Thoracic aorta (tissue), 2 donors: ENCODE measurements around the gene EML6. TPM values are rescaled to one million over a fixed set of nuclear protein-coding genes. Genes with fewer than 3 reads are reported as not detected.

Experiments used
- ATAC-seq: fragments of 150-250 bp; one replicate; pipeline ENCODE4 v1.8.0; 2017; ENCODE audit warnings: low read depth; ENCODE audit not compliant: insufficient number of reproducible peaks, low FRiP score
- DNase-seq: peaks from one replicate; pipeline ENCODE4 v3.0.0-alpha.2; 2020; ENCODE audit warnings: low spot score
- H3K27ac ChIP-seq, 2 donors: fragments of 200-600 bp; sonication (generic); 1 replicate in 1 of 2; 2 replicates in 1 of 2; pipeline ENCODE4 v1.5.1; 2016; ENCODE audit warnings: mild to moderate bottlenecking in 2 of 2, moderate library complexity in 2 of 2
- H3K27me3 ChIP-seq: fragments of 200-600 bp; sonication (generic); replicated peaks from 2 replicates; pipeline ENCODE4 v1.6.0; 2016; ENCODE audit warnings: mild to moderate bottlenecking; ENCODE audit not compliant: insufficient read depth
- H3K36me3 ChIP-seq: fragments of 200-600 bp; sonication (generic); one replicate; pipeline ENCODE4 v1.5.1; 2016
- H3K4me1 ChIP-seq, 2 donors: fragments of 200-600 bp; sonication (generic); 1 replicate in 1 of 2; 2 replicates in 1 of 2; pipeline versions ENCODE4 v1.5.1 to v1.6.0; 2016; ENCODE audit warnings: low read depth in 2 of 2, mild to moderate bottlenecking in 1 of 2; ENCODE audit not compliant: control insufficient read depth in 1 of 2
- H3K4me3 ChIP-seq: fragments of 200-600 bp; sonication (generic); 2 replicates; pipeline ENCODE4 v1.5.1; 2016; ENCODE audit warnings: mild to moderate bottlenecking
- H3K9me3 ChIP-seq: fragments of 200-600 bp; sonication (generic); 2 replicates; pipeline ENCODE4 v1.5.1; 2016
- total RNA-seq, 2 donors: library from RNA; depleted of rRNA; stranded (reverse); fragments of >200 nt; gene quantifications; one replicate each; pipeline versions ENCODE4 v1.1.0 to v1.2.3, GENCODE V29; 2016
- TF ChIP-seq, protein P1 (sequence below): fragments of 200-600 bp; sonication (generic); IDR thresholded peaks from one replicate; pipeline ENCODE4 v1.5.1; 2019; ENCODE audit warnings: antibody characterized with exemption

EML6 gene
- total RNA-seq, 2 donors from 2014 or later: 0.81 to 0.92 TPM

DNA sequence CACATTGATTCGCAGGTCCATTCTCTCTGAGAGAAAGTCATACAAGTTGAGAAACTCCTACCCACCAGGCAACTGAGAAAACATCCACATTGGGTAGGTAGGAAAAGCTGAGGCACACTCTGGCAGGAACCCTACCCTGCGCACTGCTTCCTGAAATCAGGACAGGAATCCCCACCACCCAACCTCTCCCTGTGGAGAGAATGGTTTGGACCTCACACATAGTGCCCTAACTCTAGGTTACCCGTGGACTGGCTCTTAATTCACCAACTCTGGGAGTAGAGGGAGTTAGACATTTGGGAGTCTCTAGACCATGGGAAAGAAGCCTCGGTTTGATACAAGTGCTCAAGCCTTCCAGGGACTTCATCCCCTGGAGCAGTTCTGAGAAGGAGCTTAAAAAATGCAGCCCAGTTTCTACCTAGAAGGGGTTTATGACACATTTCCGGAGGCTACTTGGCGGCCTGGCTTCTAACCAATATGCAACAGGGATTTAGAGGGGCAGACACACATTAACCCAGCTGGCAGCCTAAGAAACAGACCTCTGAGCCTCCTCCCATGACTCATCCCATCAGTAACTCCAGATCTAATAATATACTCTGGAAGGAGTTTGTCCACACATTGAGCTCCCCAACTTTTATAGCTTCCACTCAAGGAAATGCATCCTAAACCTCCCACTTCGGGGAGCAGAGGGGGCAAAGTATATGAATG, 136.7 kb downstream of the EML6 start:
- no peak overlapping the region for H3K4me3 ChIP-seq
- no peak for ATAC-seq
- H3K27ac ChIP-seq: no peak overlapping the region
- H3K27me3 ChIP-seq: no peaks in the 10 kb centered on the region
- TF ChIP-seq, protein P1, sequence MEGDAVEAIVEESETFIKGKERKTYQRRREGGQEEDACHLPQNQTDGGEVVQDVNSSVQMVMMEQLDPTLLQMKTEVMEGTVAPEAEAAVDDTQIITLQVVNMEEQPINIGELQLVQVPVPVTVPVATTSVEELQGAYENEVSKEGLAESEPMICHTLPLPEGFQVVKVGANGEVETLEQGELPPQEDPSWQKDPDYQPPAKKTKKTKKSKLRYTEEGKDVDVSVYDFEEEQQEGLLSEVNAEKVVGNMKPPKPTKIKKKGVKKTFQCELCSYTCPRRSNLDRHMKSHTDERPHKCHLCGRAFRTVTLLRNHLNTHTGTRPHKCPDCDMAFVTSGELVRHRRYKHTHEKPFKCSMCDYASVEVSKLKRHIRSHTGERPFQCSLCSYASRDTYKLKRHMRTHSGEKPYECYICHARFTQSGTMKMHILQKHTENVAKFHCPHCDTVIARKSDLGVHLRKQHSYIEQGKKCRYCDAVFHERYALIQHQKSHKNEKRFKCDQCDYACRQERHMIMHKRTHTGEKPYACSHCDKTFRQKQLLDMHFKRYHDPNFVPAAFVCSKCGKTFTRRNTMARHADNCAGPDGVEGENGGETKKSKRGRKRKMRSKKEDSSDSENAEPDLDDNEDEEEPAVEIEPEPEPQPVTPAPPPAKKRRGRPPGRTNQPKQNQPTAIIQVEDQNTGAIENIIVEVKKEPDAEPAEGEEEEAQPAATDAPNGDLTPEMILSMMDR: no peak
- H3K36me3 ChIP-seq: no peaks in the 10 kb centered on the region
- no peak for DNase-seq
- H3K9me3 ChIP-seq: no peaks in the 10 kb centered on the region
- no peaks in the 10 kb centered on the region for H3K4me1 ChIP-seq

DNA sequence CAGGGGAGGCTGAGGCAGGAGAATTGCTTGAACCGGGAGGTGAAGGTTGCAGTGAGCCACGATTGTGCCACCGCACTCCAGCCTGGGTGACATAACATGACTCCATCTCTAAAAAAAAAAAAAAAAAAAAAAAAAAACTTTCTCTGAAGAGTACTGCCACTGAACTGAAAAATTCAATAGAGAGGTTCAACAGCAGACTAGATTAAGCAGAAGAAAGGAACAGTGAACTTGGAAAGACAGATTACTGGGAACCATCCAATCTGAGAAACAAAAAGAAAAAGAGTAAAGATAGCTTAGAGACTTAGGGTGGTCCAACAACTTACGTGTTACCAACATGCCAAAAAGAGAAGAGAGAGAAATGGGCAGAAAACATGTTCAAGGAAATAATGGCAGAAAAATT, 138.8 kb downstream of the EML6 start:
- no peak overlapping the region for H3K4me3 ChIP-seq
- TF ChIP-seq, protein P1: no peak
- H3K27ac ChIP-seq: no peak overlapping the region
- H3K36me3 ChIP-seq: no peaks in the 10 kb centered on the region
- DNase-seq (no peak), ATAC-seq (no peak)
- no peaks in the 10 kb centered on the region for H3K27me3 ChIP-seq
- H3K4me1 ChIP-seq: no peaks in the 10 kb centered on the region
- H3K9me3 ChIP-seq: no peaks in the 10 kb centered on the region

DNA sequence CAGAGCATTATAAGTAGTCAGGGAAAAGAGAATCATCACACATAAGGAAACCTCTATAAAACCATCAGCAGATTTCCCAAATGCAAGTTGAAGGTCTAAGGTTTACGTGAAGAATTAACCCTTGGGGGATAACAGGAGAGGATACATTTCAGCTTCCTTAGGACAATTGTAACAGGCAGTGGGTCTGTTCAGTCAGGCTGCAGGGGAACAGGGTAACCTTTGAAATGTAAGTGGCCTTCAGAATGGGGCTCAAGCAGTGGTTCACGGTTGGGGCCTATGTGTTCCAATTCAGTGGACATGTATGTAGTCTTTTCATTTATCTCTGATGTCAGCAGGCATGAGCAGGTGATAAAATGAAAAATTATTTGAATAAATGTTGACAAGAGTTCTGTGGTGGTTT, 139.3 kb downstream of the EML6 start:
- no peak overlapping the region for H3K27ac ChIP-seq
- H3K27me3 ChIP-seq: no peaks in the 10 kb centered on the region
- ATAC-seq (no peak), DNase-seq (no peak)
- H3K4me1 ChIP-seq: no peaks in the 10 kb centered on the region
- no peaks in the 10 kb centered on the region for H3K36me3 ChIP-seq
- TF ChIP-seq, protein P1: no peak
- H3K4me3 ChIP-seq: no peak overlapping the region
- no peaks in the 10 kb centered on the region for H3K9me3 ChIP-seq

DNA sequence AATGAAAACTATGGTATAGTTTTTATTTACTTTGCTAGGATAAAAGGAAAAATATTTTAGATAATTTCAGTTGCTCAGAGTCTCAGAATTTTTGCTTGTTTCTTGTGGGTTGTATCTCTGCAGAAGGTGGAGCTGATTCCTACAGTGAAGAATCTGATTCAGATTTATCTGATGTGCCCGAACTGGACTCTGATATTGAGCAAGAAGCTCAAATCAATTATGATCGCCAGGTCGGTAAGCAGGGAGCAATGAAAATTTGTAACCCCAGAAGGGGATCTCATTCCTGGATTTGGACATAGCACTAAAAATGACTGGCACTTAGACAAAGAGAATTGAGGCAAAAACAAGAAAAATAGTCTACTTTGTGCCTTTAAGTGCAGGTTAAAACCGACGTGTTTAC, 140.2 kb downstream of the EML6 start:
- TF ChIP-seq, protein P1: no peak
- DNase-seq (no peak), ATAC-seq (no peak)
- Histone ChIP-seq H3K9me3 (no peaks in the 10 kb centered on the region), H3K27ac (no peak overlapping the region), H3K36me3 (no peaks in the 10 kb centered on the region), H3K4me3 (no peak overlapping the region), H3K27me3 (no peaks in the 10 kb centered on the region), H3K4me1 (no peaks in the 10 kb centered on the region)

DNA sequence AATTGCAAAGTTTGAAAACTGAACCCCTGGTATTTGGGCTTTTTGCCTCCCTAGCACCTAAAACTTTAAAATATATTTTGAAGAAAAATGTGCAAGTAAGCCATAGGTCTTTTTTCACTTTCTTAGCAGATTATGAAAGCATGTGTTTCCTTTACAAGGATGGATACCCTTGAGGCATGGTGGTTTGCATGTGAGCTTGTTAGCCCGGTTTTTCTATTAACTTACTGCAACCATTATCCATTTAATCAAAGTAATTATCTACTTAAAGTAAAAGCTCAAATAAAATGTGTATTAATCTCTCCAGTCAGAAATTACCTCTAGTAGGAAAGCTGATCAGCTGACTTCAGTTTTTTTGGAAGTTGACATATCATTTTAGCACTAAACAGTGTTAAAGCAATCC, 140.6 kb downstream of the EML6 start:
- no peaks in the 10 kb centered on the region for H3K9me3 ChIP-seq
- no peak overlapping the region for H3K27ac ChIP-seq
- TF ChIP-seq, protein P1: no peak

More for the DNA sequence above, 140.6 kb downstream of the EML6 start:
- no peak for ATAC-seq
- no peaks in the 10 kb centered on the region for H3K4me1 ChIP-seq
- H3K4me3 ChIP-seq: no peak overlapping the region
- no peaks in the 10 kb centered on the region for H3K27me3 ChIP-seq
- H3K36me3 ChIP-seq: no peaks in the 10 kb centered on the region
- no peak for DNase-seq
